Activated T-cell treated with anti-CD3 and anti-CD28 coated beads for 1 hour (primary cell): ENCODE data around the gene P3H4.
"Not testable (repeated sequence)": the region's sequence is repeated elsewhere in the genome, so short reads cannot be mapped to it uniquely, and the experiment has no call there.

ENCODE experiments used
- DNase-seq: peaks from one replicate; pipeline ENCODE4 v3.0.0-alpha.2; 2020; ENCODE audit warnings: low read depth

P3H4 gene

DNA sequence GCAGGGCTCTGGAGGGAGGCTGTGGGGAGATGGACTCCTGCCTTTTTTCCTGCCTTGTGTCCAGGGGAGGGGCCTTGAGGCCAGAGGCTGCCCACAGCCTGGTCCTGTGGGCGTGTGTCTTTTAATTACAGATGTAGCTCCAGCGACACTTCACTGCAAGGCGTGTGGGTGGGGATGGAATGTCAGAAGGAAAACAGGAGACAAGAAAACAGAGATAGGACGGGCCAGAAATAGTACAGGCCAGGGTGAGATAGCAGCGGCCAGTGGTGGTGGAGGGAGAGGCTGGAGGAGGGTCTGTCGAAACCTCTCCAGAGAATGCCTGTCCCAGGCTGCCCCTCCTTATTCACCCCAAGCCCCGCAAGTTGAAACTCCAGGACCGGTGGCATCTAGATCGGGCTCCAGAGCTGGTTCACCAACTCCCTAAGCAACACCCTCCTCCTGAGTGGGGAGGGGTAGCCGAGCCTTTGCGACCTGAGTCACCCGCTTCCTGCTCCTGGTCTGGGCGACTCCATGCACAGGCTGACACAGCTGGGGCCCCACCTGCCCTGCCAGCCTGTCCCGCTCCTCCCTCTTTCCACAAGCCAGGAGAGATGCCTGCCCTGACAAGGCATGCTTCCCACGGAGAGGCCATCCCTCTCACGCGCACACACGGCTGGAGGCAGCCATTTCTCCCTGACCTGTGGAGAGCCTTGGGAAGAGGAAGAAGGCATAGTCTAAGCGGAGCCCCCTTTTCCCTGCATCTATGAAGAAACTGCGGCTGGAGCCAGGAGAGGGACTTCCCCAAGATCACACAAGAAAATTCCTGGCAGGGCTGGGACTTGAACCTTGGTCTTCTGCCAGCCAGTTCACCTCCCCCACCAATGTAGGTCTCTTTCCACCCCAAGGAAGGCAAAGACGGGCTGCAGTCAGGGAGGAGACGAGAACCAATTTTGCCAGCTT is 18.6 kb downstream of the P3H4 start:
- no peak for DNase-seq

- no peak for DNase-seq
Observed at GRCh38 chr17:41787021-41787418, 24.7 kb downstream of the P3H4 start.

GRCh38 chr17:41786227-41787020 is 25.3 kb downstream of the P3H4 start, which contains the start of gene JUP:
Gene JUP, minus strand, starts transcription at chr17:41786711. Its CDS starts 14,857 bp downstream, at chr17:41771854.
- peak; percentile 78 for DNase-seq

DNA sequence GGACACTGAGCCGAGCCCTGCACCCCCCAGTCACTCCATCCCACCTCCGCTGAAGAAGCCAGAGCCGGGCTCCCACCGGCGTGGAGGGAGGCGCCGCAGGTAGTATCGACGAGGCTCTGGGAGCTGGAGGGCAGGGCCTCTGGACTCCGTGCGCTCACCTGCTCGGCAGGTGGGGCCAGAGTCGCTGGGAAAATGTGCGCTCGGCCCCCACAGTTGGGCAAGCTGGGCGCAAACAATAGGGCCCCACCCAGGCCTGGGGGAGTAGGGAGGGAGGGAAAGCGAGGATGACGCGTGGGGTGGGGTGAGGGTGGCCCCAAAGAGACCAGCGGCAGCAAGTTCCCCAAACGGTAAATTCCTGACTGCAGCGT is 25.9 kb downstream of the P3H4 start:
- DNase-seq, result no peak

DNA sequence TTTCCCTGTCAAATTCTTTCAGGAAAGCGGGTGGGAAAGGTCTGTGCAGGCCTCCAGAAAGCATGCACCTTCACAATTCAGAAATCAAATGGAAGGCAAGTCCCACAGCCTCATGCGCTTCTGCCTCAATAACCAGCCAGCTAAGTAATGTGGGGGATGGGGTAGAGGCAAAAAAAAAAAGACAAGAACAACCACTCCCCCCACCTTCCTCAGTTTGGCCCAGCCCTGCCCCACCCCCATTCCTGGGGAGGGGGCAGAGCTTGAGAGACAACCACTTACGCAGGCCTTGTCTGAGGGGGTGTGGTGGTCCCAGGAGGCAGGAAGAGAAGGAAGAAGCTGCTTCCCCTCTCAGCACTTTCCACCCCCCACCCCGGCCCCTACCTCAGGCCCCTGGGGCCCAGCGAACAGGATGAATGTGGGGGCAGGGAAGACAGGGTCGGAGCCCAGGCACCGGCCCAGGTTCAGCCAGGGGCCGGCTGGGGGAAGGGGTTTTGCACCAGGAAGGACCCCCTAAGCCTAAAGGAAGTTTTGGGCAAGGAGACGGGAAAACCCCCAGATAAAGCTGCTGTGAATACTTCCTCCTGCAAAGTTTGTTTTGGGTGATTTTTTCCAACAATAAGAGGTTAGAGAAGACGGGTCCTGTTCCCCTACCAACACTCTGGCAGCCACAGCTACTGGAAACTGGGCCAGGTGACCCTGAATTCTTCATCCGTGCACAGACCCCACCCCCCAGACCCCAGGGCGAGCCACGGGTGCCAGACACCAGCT is 26.5 kb downstream of the P3H4 start:
- no peak for DNase-seq

DNA sequence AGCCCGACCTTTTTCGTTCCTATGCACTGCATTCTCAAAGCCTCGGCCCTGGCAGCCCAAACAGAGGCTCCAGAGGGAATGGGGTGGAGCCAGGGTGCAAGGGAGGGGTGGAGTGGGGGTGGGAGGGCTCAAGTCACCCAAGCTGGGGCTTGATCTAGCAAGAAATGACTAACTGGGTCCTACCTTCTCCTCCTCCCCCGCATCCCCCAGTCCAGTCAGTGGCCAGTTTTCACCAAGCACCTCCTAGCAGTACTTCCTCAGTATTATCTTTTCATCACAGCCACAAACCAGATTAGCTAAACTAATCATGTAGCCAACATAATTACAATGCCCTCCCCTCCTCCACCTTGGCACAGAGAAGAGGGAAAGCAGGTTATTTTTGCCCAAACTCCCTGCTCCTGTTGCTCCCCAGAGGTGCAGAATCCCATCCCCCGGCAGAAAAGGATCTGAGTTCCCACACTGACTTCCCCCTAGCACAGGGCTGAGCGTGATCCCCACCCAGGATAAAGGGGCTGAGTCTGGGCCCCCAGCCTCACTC is 27.5 kb downstream of the P3H4 start:
- DNase-seq, result no peak

GRCh38 chr17:41782142-41782541 is 29.6 kb downstream of the P3H4 start:
- DNase-seq, result no peak

DNA sequence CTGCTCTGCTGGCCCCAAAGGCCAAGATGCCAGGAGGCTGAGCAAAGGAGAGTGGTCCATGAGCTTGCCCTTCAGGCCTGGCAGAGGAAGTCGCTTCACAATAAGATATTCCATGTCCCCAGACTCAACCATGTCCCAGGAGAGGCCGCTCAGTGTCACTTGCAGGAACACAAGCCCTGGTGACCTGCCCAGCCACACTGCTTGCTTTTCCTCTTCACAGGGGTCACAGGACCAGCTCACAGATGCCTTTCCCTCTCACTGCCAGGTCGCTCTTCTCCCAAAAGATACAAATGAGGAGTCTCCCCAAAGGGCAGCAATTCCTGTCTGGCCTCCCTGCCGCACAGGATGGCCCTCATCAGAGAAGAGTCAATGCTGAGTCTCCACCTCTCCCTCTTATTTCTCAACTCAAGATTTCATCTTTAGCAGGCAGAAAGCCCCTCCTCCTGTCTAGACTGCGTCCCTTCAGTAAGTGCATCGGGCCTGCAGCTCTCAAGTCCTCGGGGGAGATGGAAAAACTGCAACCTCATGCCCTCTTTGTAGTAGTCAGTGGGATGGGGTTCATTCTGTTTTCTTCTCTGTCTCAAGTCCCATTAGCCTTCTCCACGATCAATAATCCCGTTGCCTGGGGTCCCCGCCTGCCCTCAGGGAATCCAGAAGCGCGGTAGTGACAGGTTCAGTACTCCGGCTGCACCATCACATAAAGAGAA is 30.2 kb downstream of the P3H4 start:
- DNase-seq, result no peak

- no peak for DNase-seq
Observed at GRCh38 chr17:41779954-41780353, 31.8 kb downstream of the P3H4 start.

- no peak for DNase-seq
Observed at GRCh38 chr17:41777574-41778188, 34.1 kb downstream of the P3H4 start.

- DNase-seq, result no peak
Observed at GRCh38 chr17:41777157-41777573, 34.6 kb downstream of the P3H4 start.

- not testable (repeated sequence) for DNase-seq
Observed at GRCh38 chr17:41776262-41776900, 35.4 kb downstream of the P3H4 start.

GRCh38 chr17:41775394-41776226 is 36.1 kb downstream of the P3H4 start:
- DNase-seq, result no peak

GRCh38 chr17:41773731-41774193 is 38.0 kb downstream of the P3H4 start:
- DNase-seq, result no peak

DNA sequence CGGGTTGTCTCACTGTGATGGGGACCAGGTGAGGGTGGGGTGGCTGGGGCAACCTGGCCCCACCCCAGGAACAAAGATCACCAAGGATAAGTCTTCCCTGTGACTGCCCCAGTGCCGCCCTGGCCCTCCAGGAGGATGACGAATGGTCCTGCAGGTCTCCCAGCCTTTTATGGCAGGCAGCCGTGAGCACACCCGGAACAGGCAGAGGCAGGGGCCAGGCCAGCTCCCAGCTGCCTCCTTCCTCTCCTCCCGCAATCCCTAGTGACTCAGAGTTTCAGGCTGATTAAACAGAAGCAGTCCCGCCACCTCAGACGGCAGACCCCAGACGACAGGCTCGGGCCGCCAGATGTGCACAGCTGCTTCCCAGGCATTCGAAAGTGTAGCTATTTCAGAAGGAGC is 38.6 kb downstream of the P3H4 start:
- DNase-seq, result no peak

- no peak for DNase-seq
Observed at GRCh38 chr17:41772586-41773189, 39.1 kb downstream of the P3H4 start.

DNA sequence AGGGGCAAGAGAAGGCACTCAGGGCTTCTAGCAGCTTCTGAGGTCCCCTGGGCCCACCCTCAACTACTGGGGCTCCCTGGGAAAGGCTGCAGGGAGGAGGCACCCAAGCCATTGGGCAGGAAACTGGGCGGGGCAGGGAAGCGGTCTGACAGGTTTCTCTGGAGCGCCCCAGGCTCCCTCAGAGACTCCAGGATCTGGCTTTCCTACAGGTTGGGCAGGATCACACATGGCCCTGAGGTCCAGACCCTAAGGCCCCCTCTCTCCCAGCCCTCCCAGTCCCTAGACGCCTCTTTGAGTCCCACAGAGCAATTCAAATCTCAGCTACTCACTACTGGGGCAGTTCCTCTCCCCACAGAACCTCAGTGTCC is 39.5 kb downstream of the P3H4 start:
- DNase-seq, result no peak

- DNase-seq, result no peak
Observed at GRCh38 chr17:41771389-41772206, 40.2 kb downstream of the P3H4 start.
